DOHH2 (cell line): ENCODE results near the gene CCDC91.
"Not testable (repeated sequence)": the region's sequence is repeated elsewhere in the genome, so short reads cannot be mapped to it uniquely, and the experiment has no call there.

Experiments
- H3F3A ChIP-seq: fragments of 200-600 bp; sonication (generic), shearing (Covaris generic); 2 replicates; pipeline ENCODE4 v1.6.0; 2016; ENCODE audit warnings: antibody characterized with exemption, mild to moderate bottlenecking; ENCODE audit not compliant: control insufficient read depth, insufficient read depth
- H3K27ac ChIP-seq: fragments of 200-600 bp; sonication (generic); 2 replicates; pipeline ENCODE4 v1.5.1; 2014; ENCODE audit warnings: low read depth, mild to moderate bottlenecking, low read length, moderate library complexity
- H3K27me3 ChIP-seq: fragments of 200-600 bp; sonication (generic); 2 replicates; pipeline ENCODE4 v1.6.1; 2014; ENCODE audit warnings: mild to moderate bottlenecking, low read length, mixed read lengths; ENCODE audit not compliant: control insufficient read depth
- H3K36me3 ChIP-seq: fragments of 200-600 bp; sonication (generic); 2 replicates; pipeline ENCODE4 v1.6.1; 2014; ENCODE audit warnings: mild to moderate bottlenecking, low read length, moderate library complexity, mixed read lengths; ENCODE audit not compliant: control insufficient read depth
- H3K4me1 ChIP-seq: fragments of 200-600 bp; sonication (generic); 2 replicates; pipeline ENCODE4 v1.6.1; 2014; ENCODE audit warnings: mild to moderate bottlenecking, low read length, mixed read lengths; ENCODE audit not compliant: control insufficient read depth
- H3K4me2 ChIP-seq: fragments of 200-600 bp; sonication (generic); 2 replicates; pipeline ENCODE4 v1.6.0; 2014; ENCODE audit warnings: mild to moderate bottlenecking, low read length, moderate library complexity
- H3K4me3 ChIP-seq: fragments of 200-600 bp; sonication (generic); 2 replicates; pipeline ENCODE4 v1.5.1; 2014; ENCODE audit warnings: mild to moderate bottlenecking, low read length, mixed read lengths
- H3K79me2 ChIP-seq: fragments of 200-600 bp; sonication (generic); 2 replicates; pipeline ENCODE4 v1.6.1; 2014; ENCODE audit warnings: mild to moderate bottlenecking, low read length, mixed read lengths; ENCODE audit not compliant: control insufficient read depth
- H3K9me2 ChIP-seq: fragments of 200-600 bp; sonication (generic); replicated peaks from 2 replicates; pipeline ENCODE4 v1.6.1; 2014; ENCODE audit warnings: mild to moderate bottlenecking, low read length, mixed read lengths; ENCODE audit not compliant: control insufficient read depth
- H3K9me3 ChIP-seq: fragments of 200-600 bp; sonication (generic); 2 replicates; pipeline ENCODE4 v1.6.1; 2014; ENCODE audit warnings: antibody characterized with exemption, low read length, mixed read lengths; ENCODE audit not compliant: control insufficient read depth, insufficient read depth
- H4K20me1 ChIP-seq: fragments of 200-600 bp; sonication (generic); 2 replicates; pipeline ENCODE4 v1.6.0; 2014; ENCODE audit warnings: low read depth, mild to moderate bottlenecking, antibody characterized with exemption, low read length, moderate library complexity; ENCODE audit not compliant: control insufficient read depth, insufficient read depth
- EZH2phosphoT487 ChIP-seq: fragments of 200-600 bp; sonication (generic); IDR thresholded peaks from 2 replicates; pipeline ENCODE4 v1.6.1; 2017; ENCODE audit warnings: borderline replicate concordance, mild to moderate bottlenecking, antibody characterized with exemption, low read length, moderate library complexity, mixed read lengths
- TF ChIP-seq, protein P1 (sequence below): fragments of 200-600 bp; sonication (generic); IDR thresholded peaks from one replicate; pipeline ENCODE4 v1.5.1; 2014; ENCODE audit warnings: antibody characterized with exemption, mild to moderate bottlenecking, low read depth, low read length; ENCODE audit not compliant: poor library complexity, severe bottlenecking

CCDC91 gene

GRCh38 chr12:28265435-28266042 is 75.3 kb downstream of the CCDC91 start:
- no peaks in the 10 kb centered on the region for H3K79me2 ChIP-seq
- no peak for TF ChIP-seq EZH2phosphoT487
- TF ChIP-seq, protein P1, sequence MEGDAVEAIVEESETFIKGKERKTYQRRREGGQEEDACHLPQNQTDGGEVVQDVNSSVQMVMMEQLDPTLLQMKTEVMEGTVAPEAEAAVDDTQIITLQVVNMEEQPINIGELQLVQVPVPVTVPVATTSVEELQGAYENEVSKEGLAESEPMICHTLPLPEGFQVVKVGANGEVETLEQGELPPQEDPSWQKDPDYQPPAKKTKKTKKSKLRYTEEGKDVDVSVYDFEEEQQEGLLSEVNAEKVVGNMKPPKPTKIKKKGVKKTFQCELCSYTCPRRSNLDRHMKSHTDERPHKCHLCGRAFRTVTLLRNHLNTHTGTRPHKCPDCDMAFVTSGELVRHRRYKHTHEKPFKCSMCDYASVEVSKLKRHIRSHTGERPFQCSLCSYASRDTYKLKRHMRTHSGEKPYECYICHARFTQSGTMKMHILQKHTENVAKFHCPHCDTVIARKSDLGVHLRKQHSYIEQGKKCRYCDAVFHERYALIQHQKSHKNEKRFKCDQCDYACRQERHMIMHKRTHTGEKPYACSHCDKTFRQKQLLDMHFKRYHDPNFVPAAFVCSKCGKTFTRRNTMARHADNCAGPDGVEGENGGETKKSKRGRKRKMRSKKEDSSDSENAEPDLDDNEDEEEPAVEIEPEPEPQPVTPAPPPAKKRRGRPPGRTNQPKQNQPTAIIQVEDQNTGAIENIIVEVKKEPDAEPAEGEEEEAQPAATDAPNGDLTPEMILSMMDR = no peak
- no peaks in the 10 kb centered on the region for H3F3A ChIP-seq
- no peak overlapping the region for H3K27ac ChIP-seq
- no peaks in the 10 kb centered on the region for H3K9me2 ChIP-seq
- no peak overlapping the region for H3K4me2 ChIP-seq
- H3K27me3 ChIP-seq = no peaks in the 10 kb centered on the region
- H3K9me3 ChIP-seq = no peaks in the 10 kb centered on the region
- H4K20me1 ChIP-seq = no peaks in the 10 kb centered on the region
- no peak overlapping the region for H3K4me3 ChIP-seq
- no peaks in the 10 kb centered on the region for H3K4me1 ChIP-seq
- H3K36me3 ChIP-seq = peaks cover 6% of the 10 kb centered on the region

DNA sequence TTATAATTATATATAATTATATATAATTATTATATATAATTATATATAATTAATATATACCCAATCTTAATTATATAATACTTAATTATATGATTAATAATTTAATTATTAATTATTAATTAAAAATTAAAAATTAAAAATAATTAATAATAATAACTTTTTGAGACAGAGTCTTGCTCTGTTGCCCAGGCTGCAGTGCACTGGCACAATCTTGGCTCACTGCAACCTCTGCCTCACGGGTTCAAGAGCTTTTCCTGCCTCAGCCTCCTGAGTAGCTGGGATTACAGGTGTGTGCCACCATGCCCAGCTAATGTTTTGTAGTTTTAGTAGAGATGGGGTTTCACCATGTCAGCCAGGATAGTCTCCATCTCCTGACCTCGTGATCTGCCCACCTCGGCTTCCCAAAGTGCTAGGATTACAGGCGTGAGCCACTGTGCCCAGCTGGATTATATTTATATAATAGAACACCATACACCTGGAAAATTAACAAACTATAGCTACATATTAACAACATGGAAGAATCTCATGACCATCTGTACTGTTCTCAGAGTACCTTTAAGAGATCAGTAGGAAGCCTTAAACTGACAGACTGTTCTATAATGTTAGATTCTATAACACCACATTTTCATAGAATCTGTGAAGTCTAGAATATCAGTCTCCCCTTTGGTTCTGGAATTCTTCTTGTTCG is 77.8 kb downstream of the CCDC91 start:
- H3K36me3 ChIP-seq, H3K27me3 ChIP-seq, H3K9me2 ChIP-seq, H4K20me1 ChIP-seq, H3K27ac ChIP-seq, H3K9me3 ChIP-seq, H3K79me2 ChIP-seq, H3F3A ChIP-seq, H3K4me3 ChIP-seq, H3K4me2 ChIP-seq, H3K4me1 ChIP-seq: not testable (repeated sequence)

GRCh38 chr12:28268608-28269229 is 78.5 kb downstream of the CCDC91 start:
- Histone ChIP-seq H3K4me2 (no peak overlapping the region), H3K9me3 (no peaks in the 10 kb centered on the region), H3K9me2 (no peaks in the 10 kb centered on the region), H3K4me3 (no peak overlapping the region), H3K36me3 (peaks cover 10% of the 10 kb centered on the region), H3K27me3 (no peaks in the 10 kb centered on the region), H3K4me1 (no peaks in the 10 kb centered on the region), H3F3A (no peaks in the 10 kb centered on the region), H4K20me1 (no peaks in the 10 kb centered on the region), H3K27ac (no peak overlapping the region), H3K79me2 (no peaks in the 10 kb centered on the region)
- TF ChIP-seq EZH2phosphoT487 = no peak
- TF ChIP-seq, protein P1 = no peak

DNA sequence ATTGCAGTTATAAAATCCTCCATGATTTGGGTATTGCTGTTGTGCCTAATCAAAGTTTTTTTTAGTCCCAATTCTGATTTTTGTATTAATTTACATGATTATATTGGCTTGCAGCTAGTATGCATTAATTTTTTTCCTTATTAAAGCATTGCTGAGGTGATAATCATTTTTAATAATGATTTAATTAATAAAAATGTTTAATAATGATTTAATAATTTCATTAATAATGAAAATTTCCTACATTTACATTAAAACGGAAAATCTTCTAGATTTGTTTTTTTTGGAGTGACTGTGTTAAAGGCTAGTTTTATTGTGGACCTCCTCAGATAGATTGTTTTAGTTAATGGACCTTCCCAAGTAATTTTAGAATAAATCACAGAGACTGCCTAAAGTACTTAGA is 79.6 kb downstream of the CCDC91 start:
- H3K4me1 ChIP-seq = no peaks in the 10 kb centered on the region
- H3K36me3 ChIP-seq = peaks cover 10% of the 10 kb centered on the region
- H3K4me2 ChIP-seq = no peak overlapping the region
- H3K27ac ChIP-seq = no peak overlapping the region
- no peaks in the 10 kb centered on the region for H3K79me2 ChIP-seq
- H3K27me3 ChIP-seq = no peaks in the 10 kb centered on the region
- H3F3A ChIP-seq = no peaks in the 10 kb centered on the region
- H3K9me3 ChIP-seq = no peaks in the 10 kb centered on the region
- no peaks in the 10 kb centered on the region for H3K9me2 ChIP-seq
- H4K20me1 ChIP-seq = no peaks in the 10 kb centered on the region
- H3K4me3 ChIP-seq = no peak overlapping the region
- TF ChIP-seq, protein P1 = no peak
- TF ChIP-seq EZH2phosphoT487 = no peak
